ENCODE measurements around the gene USP47. TPM values are rescaled to one million over a fixed set of nuclear protein-coding genes. Genes with fewer than 3 reads are reported as not detected.

The USP47 gene
- total RNA-seq, 4 donors from 2014 or later, result 50.3 to 83.0 (median 69.6) TPM

- no peak overlapping the region for H3K4me3 ChIP-seq (ENCODE audit: low read depth, poor library complexity, severe bottlenecking)
- TF ChIP-seq CTCF (IDR thresholded peaks at IDR 0.05) (no peak), POLR2A (IDR thresholded peaks at IDR 0.05) (no peak)
- DNase-seq (ENCODE audit: low spot score in 2 of 2), result no peak
- intact Hi-C loops (cut with DNase I; ENCODE audit: low total_unique reads), result no loop called here
- WGBS, 2 donors, result 92 to 93% methylated on average over 3 of the region's 3 CpGs
These were observed 22.6 kb downstream of the USP47 start for GRCh38 chr11:11864332-11864731.

- H3K4me3 ChIP-seq (ENCODE audit: low read depth, poor library complexity, severe bottlenecking), result no peak overlapping the region
- TF ChIP-seq CTCF (IDR thresholded peaks at IDR 0.05) (no peak), POLR2A (IDR thresholded peaks at IDR 0.05) (no peak)
- intact Hi-C loops (cut with DNase I; ENCODE audit: low total_unique reads), result no loop called here
- no peak for DNase-seq (ENCODE audit: low spot score in 2 of 2)
- 88 to 89% methylated on average over 1 of the region's 1 CpG for WGBS, 2 donors
These were observed 23.0 kb downstream of the USP47 start for GRCh38 chr11:11864803-11865202.

GRCh38 chr11:11865449-11865848, 23.7 kb downstream of the USP47 start:
- 80 to 83% methylated on average over 3 of the region's 3 CpGs for WGBS, 2 donors
- intact Hi-C loops (cut with DNase I; ENCODE audit: low total_unique reads), result no loop called here
- TF ChIP-seq POLR2A (IDR thresholded peaks at IDR 0.05), result no peak
- TF ChIP-seq CTCF (IDR thresholded peaks at IDR 0.05), result no peak

GRCh38 chr11:11866203-11866602, 24.4 kb downstream of the USP47 start:
- TF ChIP-seq CTCF (IDR thresholded peaks at IDR 0.05), result no peak
- no peak for TF ChIP-seq POLR2A (IDR thresholded peaks at IDR 0.05)
- DNase-seq (ENCODE audit: low spot score in 2 of 2), result no peak
- intact Hi-C loops (cut with DNase I; ENCODE audit: low total_unique reads), result no loop called here
- 78 to 79% methylated on average over 1 of the region's 1 CpG for WGBS, 2 donors
- H3K4me3 ChIP-seq (ENCODE audit: low read depth, poor library complexity, severe bottlenecking), result no peak overlapping the region

More at GRCh38 chr11:11865449-11865848, 23.7 kb downstream of the USP47 start:
- no peak for DNase-seq (ENCODE audit: low spot score in 2 of 2)
- no peak overlapping the region for H3K4me3 ChIP-seq (ENCODE audit: low read depth, poor library complexity, severe bottlenecking)

GRCh38 chr11:11867720-11868119, 25.9 kb downstream of the USP47 start:
- 89 to 97% methylated on average over 1 of the region's 1 CpG for WGBS, 2 donors
- no peak overlapping the region for H3K4me3 ChIP-seq (ENCODE audit: low read depth, poor library complexity, severe bottlenecking)
- DNase-seq (ENCODE audit: low spot score in 2 of 2), result no peak
- TF ChIP-seq POLR2A (IDR thresholded peaks at IDR 0.05), result no peak
- TF ChIP-seq CTCF (IDR thresholded peaks at IDR 0.05), result no peak
- intact Hi-C loops (cut with DNase I; ENCODE audit: low total_unique reads), result no loop called here

- no peak overlapping the region for H3K4me3 ChIP-seq (ENCODE audit: low read depth, poor library complexity, severe bottlenecking)
- TF ChIP-seq CTCF (IDR thresholded peaks at IDR 0.05) (no peak), POLR2A (IDR thresholded peaks at IDR 0.05) (no peak)
- WGBS, 2 donors, result 47 to 68% methylated on average over 2 of the region's 2 CpGs
- DNase-seq (ENCODE audit: low spot score in 2 of 2), result no peak
- intact Hi-C loops (cut with DNase I; ENCODE audit: low total_unique reads), result no loop called here
These were observed 30.2 kb downstream of the USP47 start for GRCh38 chr11:11871991-11872401.

Measured in lower leg skin (tissue), 4 donors.